ENCODE results near the gene PNMA8A. TPM values are rescaled to one million over a fixed set of nuclear protein-coding genes. Genes with fewer than 3 reads are reported as not detected.

The PNMA8A gene
- polyA plus RNA-seq, 2 of the 4 experiments (the other 2 are of a cell fraction), result 11.2 to 15.4 TPM

- H3K27ac ChIP-seq, result no peak overlapping the region
- WGBS (ENCODE audit: missing lambda C conversion rate), result 92% methylated on average over 5 of the region's 5 CpGs
- DNase-seq (ENCODE audit: low read depth in 1 of 2, low spot score in 1 of 2) (no peak), ATAC-seq (no peak), FAIRE-seq (no peak)
- no peaks in the 10 kb centered on the region for H3K4me1 ChIP-seq
- POLR2A ChIA-PET, result no interaction called here
- CTCF ChIA-PET, result interaction anchor here (0.6 to 2.7 kb wide), 12 partner anchors 9 to 1427 kb away, joined by 3 to 8 read pairs (median 4); no protein-coding TSS in a partner anchor
- H3K9me3 ChIP-seq, result no peaks in the 10 kb centered on the region
- no peak overlapping the region for H3K4me2 ChIP-seq
- TF ChIP-seq NFE2L2 (conservative IDR thresholded peaks at IDR 0.05; ENCODE audit: low read length) (no peak), CHD2 (IDR thresholded peaks at IDR 0.05; ENCODE audit: low read length, partially characterized antibody) (no peak), BHLHE40 (IDR thresholded peaks at IDR 0.05; ENCODE audit: low read depth, low read length) (no peak), PBX3 (IDR thresholded peaks at IDR 0.05) (no peak), SMC3 (IDR thresholded peaks at IDR 0.05) (no peak), MAZ (IDR thresholded peaks at IDR 0.05; ENCODE audit: borderline replicate concordance, low read depth, low read length) (no peak), RCOR1 (IDR thresholded peaks at IDR 0.05; ENCODE audit: low read depth, low read length) (no peak), RARB (CRISPR knock-in tag; IDR thresholded peaks at IDR 0.05) (no peak), HMGXB4 (CRISPR knock-in tag; IDR thresholded peaks at IDR 0.05; ENCODE audit: borderline replicate concordance) (no peak), FOXS1 (CRISPR knock-in tag; IDR thresholded peaks at IDR 0.05) (no peak), PHF8 (IDR thresholded peaks at IDR 0.05; ENCODE audit: borderline replicate concordance, low read depth) (no peak), RAD21 (conservative IDR thresholded peaks at IDR 0.05 in 1 of 2, IDR thresholded peaks at IDR 0.05 in 1 of 2) (no peak), KDM5A (IDR thresholded peaks at IDR 0.05) (no peak), EHMT2 (IDR thresholded peaks at IDR 0.05; ENCODE audit: low read depth) (no peak), REST (IDR thresholded peaks at IDR 0.05) (no peak), ZNF302 (CRISPR knock-in tag; IDR thresholded peaks at IDR 0.05) (no peak), FOSB (CRISPR knock-in tag; IDR thresholded peaks at IDR 0.05) (no peak), HEYL (CRISPR knock-in tag; IDR thresholded peaks at IDR 0.05) (no peak)
- no peak overlapping the region for H3K4me3 ChIP-seq
Observed at GRCh38 chr19:46456930-46457329, 14.4 kb downstream of the PNMA8A start.

- POLR2A ChIA-PET, result no interaction called here
- ATAC-seq (no peak), DNase-seq (ENCODE audit: low read depth in 1 of 2, low spot score in 1 of 2) (no peak), FAIRE-seq (no peak)
- no peak overlapping the region for H3K27ac ChIP-seq
- H3K4me3 ChIP-seq, result no peak overlapping the region
- no peaks in the 10 kb centered on the region for H3K9me3 ChIP-seq
- CTCF ChIA-PET, result interaction anchor here (0.7 to 1.2 kb wide), 2 partner anchors 39 to 58 kb away, joined by 3 to 4 read pairs; no protein-coding TSS in a partner anchor
- no peak for TF ChIP-seq BCL3 (IDR thresholded peaks at IDR 0.05)
- TF ChIP-seq JUNB (IDR thresholded peaks at IDR 0.05), result no peak
- no peak for TF ChIP-seq TFCP2L1 (CRISPR knock-in tag; IDR thresholded peaks at IDR 0.05)
- no peak for TF ChIP-seq ZNF302 (CRISPR knock-in tag; IDR thresholded peaks at IDR 0.05)
- TF ChIP-seq ELK1 (IDR thresholded peaks at IDR 0.05; ENCODE audit: low read depth, low read length), result no peak
- no peak for TF ChIP-seq CTCF (IDR thresholded peaks at IDR 0.05)
- TF ChIP-seq HDAC2 (IDR thresholded peaks at IDR 0.05), result no peak
- TF ChIP-seq HOXB13 (CRISPR knock-in tag; IDR thresholded peaks at IDR 0.05; ENCODE audit: low read depth), result no peak
- TF ChIP-seq EP300 (IDR thresholded peaks at IDR 0.05), result no peak
- 66% methylated on average over 3 of the region's 3 CpGs for WGBS (ENCODE audit: missing lambda C conversion rate)
- no peak overlapping the region for H3K4me2 ChIP-seq
- no peaks in the 10 kb centered on the region for H3K4me1 ChIP-seq
Observed at GRCh38 chr19:46454244-46454643, 17.1 kb downstream of the PNMA8A start.

All from A549 (cell line).